T-cell (primary cell): ENCODE results near the gene DEPDC1B. TPM values are rescaled to one million over a fixed set of nuclear protein-coding genes. Genes with fewer than 3 reads are reported as not detected.

Experiments used
- ATAC-seq, 4 experiments: fragments of 200-7000 bp in 3 of 4; fragments of 150-1000 bp in 1 of 4; cut with Tn5 transposase; replicated peaks in 1 of 4; 1 replicate in 3 of 4; 2 replicates in 1 of 4; pipeline ENCODE4 v1.10.0; 2021; ENCODE audit warnings: moderate library complexity in 3 of 4, mild to moderate bottlenecking in 2 of 4, moderate number of reproducible peaks in 1 of 4
- CTCF ChIA-PET, 2 donors: fragments of 300-600 bp; sonication (Branson Sonifier 250); formaldehyde crosslinking; loops; one replicate each; lab custom pipeline; 2022; ENCODE audit warnings: antibody characterized with exemption in 2 of 2; lab: Charles Lee
- POLR2A ChIA-PET, 2 donors: fragments of 300-600 bp; sonication (Branson Sonifier 250); formaldehyde crosslinking; loops; one replicate each; lab custom pipeline; 2022; ENCODE audit warnings: antibody characterized with exemption in 2 of 2; lab: Charles Lee
- DNase-seq, 35 experiments: peaks; one replicate each; pipeline versions ENCODE4 v3.0.0 to v3.0.0-alpha.2; 2013 to 2023
- H3K27ac ChIP-seq: one replicate; pipeline ENCODE4 v1.5.1; 2013; ENCODE audit warnings: low read length
- H3K27me3 ChIP-seq, 2 experiments: replicated peaks in 1 of 2; 1 replicate in 1 of 2; 2 replicates in 1 of 2; pipeline versions ENCODE4 v1.6.1 to v1.7.0; 2013; ENCODE audit warnings: low read length in 1 of 2, mixed read lengths in 1 of 2; ENCODE audit not compliant: control insufficient read depth in 2 of 2, insufficient read depth in 2 of 2; ENCODE audit errors: extremely low read depth in 1 of 2
- H3K36me3 ChIP-seq, 2 donors: 1 replicate in 1 of 2; 2 replicates in 1 of 2; pipeline versions ENCODE4 v1.6.1 to v1.7.0; 2013; ENCODE audit warnings: low read length in 1 of 2; ENCODE audit not compliant: control insufficient read depth in 2 of 2, insufficient read depth in 1 of 2; ENCODE audit errors: extremely low read depth in 1 of 2
- H3K4me1 ChIP-seq, 2 experiments: 1 replicate in 1 of 2; 2 replicates in 1 of 2; pipeline versions ENCODE4 v1.6.1 to v1.7.0; 2013; ENCODE audit warnings: low read length in 2 of 2, mixed read lengths in 1 of 2; ENCODE audit not compliant: insufficient read depth in 2 of 2, control insufficient read depth in 1 of 2; ENCODE audit errors: extremely low read depth in 1 of 2
- H3K4me3 ChIP-seq, 2 donors: 1 replicate in 1 of 2; 2 replicates in 1 of 2; pipeline versions ENCODE4 v1.5.1 to v1.7.0; 2013; ENCODE audit warnings: mild to moderate bottlenecking in 2 of 2, low read length in 1 of 2, moderate library complexity in 1 of 2; ENCODE audit not compliant: control insufficient read depth in 1 of 2; ENCODE audit errors: extremely low read depth in 1 of 2
- H3K9me3 ChIP-seq: 2 replicates; pipeline ENCODE4 v1.7.0; 2013
- H3K27ac Mint-ChIP-seq, 2 donors: one replicate each; pipeline ENCODE4 v1.8.0; 2020 to 2021; ENCODE audit warnings: mild to moderate bottlenecking in 2 of 2, mixed read lengths in 2 of 2
- H3K27me3 Mint-ChIP-seq, 2 donors: one replicate each; pipeline ENCODE4 v1.8.0; 2021 to 2022; ENCODE audit warnings: mixed read lengths in 2 of 2
- H3K36me3 Mint-ChIP-seq: one replicate; pipeline ENCODE4 v1.8.0; 2021; ENCODE audit warnings: mixed read lengths
- H3K4me1 Mint-ChIP-seq, 3 donors: one replicate each; pipeline ENCODE4 v1.8.0; 2020 to 2022; ENCODE audit warnings: mixed read lengths in 3 of 3, mild to moderate bottlenecking in 1 of 3
- H3K4me3 Mint-ChIP-seq, 3 donors: one replicate each; pipeline ENCODE4 v1.8.0; 2020 to 2022; ENCODE audit warnings: mild to moderate bottlenecking in 3 of 3, mixed read lengths in 3 of 3, moderate library complexity in 3 of 3
- H3K9me3 Mint-ChIP-seq, 3 donors: one replicate each; pipeline ENCODE4 v1.8.0; 2020 to 2022; ENCODE audit warnings: mixed read lengths in 3 of 3
- WGBS: methylation state at CpG from one replicate; pipeline ENCODE4 v1.1.5; 2013; ENCODE audit warnings: missing lambda C conversion rate; ENCODE audit not compliant: insufficient coverage; 5-methylcytosine and 5-hydroxymethylcytosine counted together
- total RNA-seq, 35 experiments: library from RNA in 6 of 35; stranded (reverse) in 6 of 35; fragments of 120-200 nt in 1 of 35; gene quantifications; one replicate each; pipeline versions ENCODE4 v1.2.1 to v1.2.4 and lab custom pipeline; 2013 to 2026

DEPDC1B gene
- total RNA-seq, 5 donors from 2014 or later (not counting 1 experiment from before 2014, with no cell fraction given) = 0.44 to 0.98 (median 0.64) TPM

- no peak overlapping the region for H3K4me3 ChIP-seq
- H3K9me3 Mint-ChIP-seq = no peaks in the 10 kb centered on the region
- no peaks in the 10 kb centered on the region for H3K27me3 Mint-ChIP-seq
- DNase-seq = no peak
- CTCF ChIA-PET = interaction anchor here in 1 of 2 donors (0.6 kb wide), 1 partner anchor 17 kb away, joined by 3 read pairs; no protein-coding TSS in a partner anchor
- no peaks in the 10 kb centered on the region for H3K4me1 ChIP-seq
- no peak overlapping the region for H3K27ac ChIP-seq
- no peaks in the 10 kb centered on the region for H3K4me1 Mint-ChIP-seq
- no peaks in the 10 kb centered on the region for H3K9me3 ChIP-seq
- no peak overlapping the region for H3K4me3 Mint-ChIP-seq
- WGBS = no CpG with 5 or more reads among the region's 6 CpGs
- no peaks in the 10 kb centered on the region for H3K36me3 Mint-ChIP-seq
- H3K27me3 ChIP-seq = no peaks in the 10 kb centered on the region
- POLR2A ChIA-PET = no interaction called here
- H3K36me3 ChIP-seq = no peaks in the 10 kb centered on the region
- no peak for ATAC-seq
- H3K27ac Mint-ChIP-seq = no peak overlapping the region
Measured at GRCh38 chr5:60671899-60672692, 27.9 kb downstream of the DEPDC1B start.

GRCh38 chr5:60670749-60671148, 29.2 kb downstream of the DEPDC1B start:
- Mint-ChIP-seq H3K4me3 (no peak overlapping the region), H3K9me3 (no peaks in the 10 kb centered on the region)
- ATAC-seq = no peak

GRCh38 chr5:60668686-60669304, 31.2 kb downstream of the DEPDC1B start:
- Mint-ChIP-seq H3K27me3 (no peaks in the 10 kb centered on the region), H3K36me3 (no peaks in the 10 kb centered on the region), H3K4me3 (no peak overlapping the region), H3K4me1 (no peaks in the 10 kb centered on the region), H3K27ac (no peak overlapping the region), H3K9me3 (no peaks in the 10 kb centered on the region)
- ATAC-seq (no peak), DNase-seq (peak in 1 of 35 experiments; percentile 54)
- Histone ChIP-seq H3K4me3 (no peak overlapping the region), H3K27ac (no peak overlapping the region), H3K9me3 (no peaks in the 10 kb centered on the region), H3K36me3 (no peaks in the 10 kb centered on the region), H3K27me3 (no peaks in the 10 kb centered on the region), H3K4me1 (no peaks in the 10 kb centered on the region)
- POLR2A ChIA-PET = no interaction called here
- CTCF ChIA-PET = interaction anchor here (0.5 to 1.9 kb wide), 19 partner anchors 9 to 1143 kb away, joined by 3 to 8 read pairs (median 4); partner anchors contain the start of gene DEPDC1B (in 1 of the 2)

More at GRCh38 chr5:60670749-60671148, 29.2 kb downstream of the DEPDC1B start:
- ChIA-PET CTCF (no interaction called here), POLR2A (no interaction called here)
- Histone ChIP-seq H3K36me3 (no peaks in the 10 kb centered on the region), H3K4me1 (no peaks in the 10 kb centered on the region), H3K27ac (no peak overlapping the region), H3K9me3 (no peaks in the 10 kb centered on the region), H3K4me3 (no peak overlapping the region), H3K27me3 (no peaks in the 10 kb centered on the region)
- Mint-ChIP-seq H3K27me3 (no peaks in the 10 kb centered on the region), H3K36me3 (no peaks in the 10 kb centered on the region), H3K4me1 (no peaks in the 10 kb centered on the region), H3K27ac (no peak overlapping the region)
- WGBS = 85% methylated on average over 2 of the region's 2 CpGs
- no peak for DNase-seq

- CTCF ChIA-PET = interaction anchor here (0.6 to 1.1 kb wide), 2 partner anchors 17 to 842 kb away, joined by 3 read pairs; no protein-coding TSS in a partner anchor
Measured at GRCh38 chr5:60651872-60652620, 47.9 kb downstream of the DEPDC1B start.

GRCh38 chr5:60649288-60649917, 50.6 kb downstream of the DEPDC1B start:
- Mint-ChIP-seq H3K36me3 (no peaks in the 10 kb centered on the region), H3K4me3 (no peak overlapping the region), H3K4me1 (no peaks in the 10 kb centered on the region), H3K27ac (no peak overlapping the region), H3K27me3 (no peaks in the 10 kb centered on the region), H3K9me3 (no peaks in the 10 kb centered on the region)
- Histone ChIP-seq H3K4me3 (no peak overlapping the region), H3K27ac (no peak overlapping the region), H3K9me3 (no peaks in the 10 kb centered on the region), H3K27me3 (no peaks in the 10 kb centered on the region), H3K36me3 (no peaks in the 10 kb centered on the region), H3K4me1 (no peaks in the 10 kb centered on the region)
- ChIA-PET CTCF (interaction anchor here in 1 of 2 donors (0.6 to 0.8 kb wide), 2 partner anchors 53 to 988 kb away, joined by 3 to 4 read pairs; no protein-coding TSS in a partner anchor), POLR2A (no interaction called here)
- ATAC-seq = no peak
- no CpG with 5 or more reads among the region's 1 CpG for WGBS
- peak in 1 of 35 experiments; percentile 29 for DNase-seq

More at GRCh38 chr5:60651872-60652620, 47.9 kb downstream of the DEPDC1B start:
- Histone ChIP-seq H3K9me3 (no peaks in the 10 kb centered on the region), H3K27ac (no peak overlapping the region), H3K4me3 (no peak overlapping the region), H3K36me3 (no peaks in the 10 kb centered on the region), H3K4me1 (no peaks in the 10 kb centered on the region), H3K27me3 (no peaks in the 10 kb centered on the region)
- no peak for DNase-seq
- Mint-ChIP-seq H3K27ac (no peak overlapping the region), H3K4me3 (no peak overlapping the region), H3K4me1 (no peaks in the 10 kb centered on the region), H3K27me3 (no peaks in the 10 kb centered on the region), H3K9me3 (peaks cover 0 to 5% (median 0%) of the 10 kb centered on the region in 3 donors), H3K36me3 (no peaks in the 10 kb centered on the region)
- no peak for ATAC-seq
- POLR2A ChIA-PET = no interaction called here
- 100% methylated on average over 1 of the region's 3 CpGs for WGBS

- H3K27ac Mint-ChIP-seq = no peak overlapping the region
- Histone ChIP-seq H3K4me3 (no peak overlapping the region), H3K4me1 (no peaks in the 10 kb centered on the region), H3K9me3 (no peaks in the 10 kb centered on the region), H3K36me3 (no peaks in the 10 kb centered on the region), H3K27me3 (no peaks in the 10 kb centered on the region), H3K27ac (no peak overlapping the region)
- no peaks in the 10 kb centered on the region for H3K36me3 Mint-ChIP-seq
- DNase-seq (no peak), ATAC-seq (no peak)
- no peaks in the 10 kb centered on the region for H3K4me1 Mint-ChIP-seq
- H3K27me3 Mint-ChIP-seq = no peaks in the 10 kb centered on the region
- WGBS = 100% methylated on average over 1 of the region's 2 CpGs
- POLR2A ChIA-PET = interaction anchor here in 1 of 2 donors (0.7 kb wide), 1 partner anchor 934 kb away, joined by 3 read pairs; no protein-coding TSS in a partner anchor
- no peaks in the 10 kb centered on the region for H3K9me3 Mint-ChIP-seq
- CTCF ChIA-PET = no interaction called here
- H3K4me3 Mint-ChIP-seq = no peak overlapping the region
Measured at GRCh38 chr5:60648175-60648574, 51.8 kb downstream of the DEPDC1B start.
